ENCODE results near the gene DPYSL5. TPM values are rescaled to one million over a fixed set of nuclear protein-coding genes. Genes with fewer than 3 reads are reported as not detected.

DPYSL5 gene
- total and polyA plus RNA-seq, 3 donors from 2014 or later, result 2.8 to 22.3 (median 5.5) TPM

DNA sequence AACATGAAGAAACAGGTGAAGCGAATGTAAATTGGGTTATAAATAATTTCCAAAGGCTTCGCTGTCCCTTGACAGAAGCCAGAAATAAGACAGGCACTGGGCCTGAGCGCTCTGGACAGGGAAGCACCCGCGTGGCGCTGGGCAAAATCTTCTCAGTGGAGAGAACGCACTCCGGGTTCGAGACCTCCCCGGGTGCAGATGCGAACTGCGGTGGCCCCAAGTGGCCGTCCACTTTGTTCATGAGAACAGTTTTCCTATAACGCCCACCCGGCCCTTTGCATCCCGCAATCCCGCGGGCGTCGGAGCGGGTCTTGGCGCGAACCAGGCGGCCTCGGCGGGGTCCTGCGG is 651 bp upstream of the DPYSL5 start:
- Histone ChIP-seq H3K27me3 (no peaks in the 10 kb centered on the region), H3K9me3 (no peaks in the 10 kb centered on the region), H3K27ac (no peak overlapping the region), H3K4me3 (peak overlapping the region; percentile 22 to 44), H3K36me3 (ENCODE audit: low read depth, missing control alignments) (no peaks in the 10 kb centered on the region), H3K4me1 (peaks cover 12% of the 10 kb centered on the region)
- 6 to 9% methylated on average over 13 to 27 of the region's 27 CpGs for WGBS, 2 donors
- intact Hi-C loops (cut with DNase I; ENCODE audit: low total_unique reads), result loop anchor here (5.0 kb wide), 1 partner anchor 95 kb away; no protein-coding TSS in a partner anchor
- DNase-seq, result no peak
- TF ChIP-seq, protein P1, sequence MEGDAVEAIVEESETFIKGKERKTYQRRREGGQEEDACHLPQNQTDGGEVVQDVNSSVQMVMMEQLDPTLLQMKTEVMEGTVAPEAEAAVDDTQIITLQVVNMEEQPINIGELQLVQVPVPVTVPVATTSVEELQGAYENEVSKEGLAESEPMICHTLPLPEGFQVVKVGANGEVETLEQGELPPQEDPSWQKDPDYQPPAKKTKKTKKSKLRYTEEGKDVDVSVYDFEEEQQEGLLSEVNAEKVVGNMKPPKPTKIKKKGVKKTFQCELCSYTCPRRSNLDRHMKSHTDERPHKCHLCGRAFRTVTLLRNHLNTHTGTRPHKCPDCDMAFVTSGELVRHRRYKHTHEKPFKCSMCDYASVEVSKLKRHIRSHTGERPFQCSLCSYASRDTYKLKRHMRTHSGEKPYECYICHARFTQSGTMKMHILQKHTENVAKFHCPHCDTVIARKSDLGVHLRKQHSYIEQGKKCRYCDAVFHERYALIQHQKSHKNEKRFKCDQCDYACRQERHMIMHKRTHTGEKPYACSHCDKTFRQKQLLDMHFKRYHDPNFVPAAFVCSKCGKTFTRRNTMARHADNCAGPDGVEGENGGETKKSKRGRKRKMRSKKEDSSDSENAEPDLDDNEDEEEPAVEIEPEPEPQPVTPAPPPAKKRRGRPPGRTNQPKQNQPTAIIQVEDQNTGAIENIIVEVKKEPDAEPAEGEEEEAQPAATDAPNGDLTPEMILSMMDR (IDR thresholded peaks at IDR 0.05), result no peak
- TF ChIP-seq POLR2A (IDR thresholded peaks at IDR 0.05), result no peak

DNA sequence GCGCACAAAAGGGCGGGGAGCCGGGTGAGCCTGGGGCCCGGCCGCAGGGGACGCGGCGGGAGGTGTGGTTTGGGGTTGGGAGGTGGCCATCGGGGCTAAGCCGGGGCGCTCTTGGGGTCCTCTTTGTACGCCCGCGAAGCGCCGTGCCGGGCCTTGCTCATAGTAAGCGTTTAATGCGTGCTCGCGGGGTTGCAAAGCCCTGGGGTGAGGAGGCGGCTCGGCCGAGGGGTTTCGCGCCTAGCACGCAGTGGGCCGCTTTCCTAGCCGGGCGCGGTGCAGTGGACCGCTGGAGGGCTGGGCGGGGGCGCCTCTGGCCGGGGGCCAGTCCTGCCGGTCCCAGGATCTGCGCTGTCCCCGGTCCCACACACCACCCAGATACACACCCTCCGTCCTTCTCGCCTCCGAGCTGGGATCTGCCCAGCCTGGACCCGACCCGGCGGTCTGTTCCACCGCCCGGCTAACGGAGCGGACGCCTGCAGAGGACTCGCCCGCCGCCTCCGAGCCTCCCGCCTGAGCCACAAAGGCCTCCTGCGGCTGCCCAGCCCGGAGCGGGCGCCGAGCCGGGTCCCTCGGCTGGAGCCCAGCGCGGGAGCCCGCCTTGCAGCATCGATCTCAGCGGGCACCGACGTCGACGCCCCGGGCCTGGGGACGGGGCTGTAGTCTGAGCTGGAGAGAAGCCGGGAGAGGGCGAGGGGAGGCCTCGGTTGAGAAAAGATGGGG is 564 bp downstream of the DPYSL5 start:
- Histone ChIP-seq H3K27me3 (no peaks in the 10 kb centered on the region), H3K27ac (no peak overlapping the region), H3K4me3 (peak overlapping the region; percentile 22 to 44), H3K9me3 (no peaks in the 10 kb centered on the region), H3K36me3 (ENCODE audit: low read depth, missing control alignments) (no peaks in the 10 kb centered on the region), H3K4me1 (peaks cover 12% of the 10 kb centered on the region)
- no peak for TF ChIP-seq POLR2A (IDR thresholded peaks at IDR 0.05)
- TF ChIP-seq, protein P1 (IDR thresholded peaks at IDR 0.05), result no peak
- DNase-seq, result no peak
- intact Hi-C loops (cut with DNase I; ENCODE audit: low total_unique reads), result loop anchor here (5.0 kb wide), 1 partner anchor 94 kb away; no protein-coding TSS in a partner anchor
- 1 to 3% methylated on average over 21 to 51 of the region's 75 CpGs for WGBS, 2 donors

DNA sequence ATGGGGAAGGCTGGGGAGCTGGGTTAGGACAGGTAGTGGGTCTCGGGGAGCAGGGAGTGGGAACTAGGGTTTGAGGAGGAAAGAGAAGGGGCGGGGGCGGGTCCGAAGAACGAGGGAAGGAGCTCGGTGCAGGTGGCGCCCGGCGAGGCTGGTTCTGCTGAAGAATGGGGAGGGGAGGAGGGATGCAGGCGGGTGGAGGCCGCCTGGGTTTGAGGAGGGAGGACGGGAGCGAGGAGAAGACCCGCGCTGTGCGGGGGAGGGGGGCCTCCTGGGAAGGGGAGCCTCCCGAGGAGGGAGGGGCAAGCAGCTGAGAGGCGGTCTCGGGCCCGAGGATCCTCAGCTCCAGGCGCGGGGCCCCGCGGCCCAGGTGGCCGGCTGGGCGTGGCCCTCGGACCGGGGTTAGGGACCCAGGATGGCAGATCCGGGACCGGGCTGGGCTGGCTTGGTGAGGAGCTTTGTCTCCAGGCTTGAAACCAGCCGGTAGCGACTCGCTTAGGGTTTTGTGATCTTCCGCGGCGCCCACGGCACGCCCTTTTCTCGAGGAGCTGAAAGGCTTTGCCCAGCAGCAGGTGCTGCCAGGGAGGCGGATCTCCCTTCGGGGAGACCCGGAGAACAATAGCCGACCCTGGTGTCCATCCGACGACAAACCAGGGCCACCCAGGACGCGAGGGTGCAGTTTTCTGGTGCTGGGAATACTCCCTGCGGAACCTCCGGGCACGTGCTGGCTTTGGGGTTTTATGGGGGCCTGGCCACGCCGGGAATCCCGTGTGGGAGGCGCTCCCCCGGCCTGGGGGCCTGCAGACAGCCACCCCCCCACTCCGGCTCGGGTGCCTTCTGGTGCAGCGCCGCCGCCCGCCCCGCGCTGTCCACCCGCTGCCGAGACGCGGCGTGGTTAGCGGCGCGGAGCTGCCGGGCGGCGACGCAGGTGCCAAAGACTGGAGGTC is 1.4 kb downstream of the DPYSL5 start:
- Histone ChIP-seq H3K36me3 (ENCODE audit: low read depth, missing control alignments) (no peaks in the 10 kb centered on the region), H3K4me1 (peaks cover 12% of the 10 kb centered on the region), H3K27ac (no peak overlapping the region), H3K4me3 (peak overlapping the region; percentile 22 to 44), H3K27me3 (no peaks in the 10 kb centered on the region), H3K9me3 (no peaks in the 10 kb centered on the region)
- TF ChIP-seq, protein P1 (IDR thresholded peaks at IDR 0.05), result no peak
- no peak for TF ChIP-seq POLR2A (IDR thresholded peaks at IDR 0.05)
- intact Hi-C loops (cut with DNase I; ENCODE audit: low total_unique reads), result loop anchor here (5.0 kb wide), 1 partner anchor 93 kb away; no protein-coding TSS in a partner anchor
- 1 to 2% methylated on average over 12 to 69 of the region's 75 CpGs for WGBS, 2 donors
- DNase-seq, result no peak

DNA sequence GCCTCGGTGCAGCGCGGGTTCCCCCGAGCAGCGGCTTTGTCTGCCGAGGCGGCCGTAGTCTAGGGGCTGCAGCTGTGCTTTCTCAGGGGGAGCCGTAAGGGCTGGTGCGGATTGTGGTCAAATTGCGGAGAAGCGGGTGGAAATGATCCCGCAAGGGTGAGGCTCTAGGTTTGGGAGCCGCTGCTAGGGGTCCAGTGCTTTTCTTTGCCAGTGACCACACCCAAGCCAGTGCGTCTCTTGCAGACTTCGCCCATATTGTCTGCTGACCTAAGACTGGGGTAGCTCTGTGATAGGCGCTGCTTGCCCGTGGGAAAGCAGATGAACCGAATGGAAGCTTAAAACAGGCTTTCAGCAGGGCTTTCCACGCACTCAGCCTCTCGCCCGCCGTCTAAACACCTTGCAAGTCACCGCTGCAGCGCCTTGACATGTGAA is 2.1 kb downstream of the DPYSL5 start:
- no peak overlapping the region for H3K27ac ChIP-seq
- intact Hi-C loops (cut with DNase I; ENCODE audit: low total_unique reads), result loop anchor here (5.0 kb wide), 1 partner anchor 92 kb away; no protein-coding TSS in a partner anchor
- TF ChIP-seq POLR2A (IDR thresholded peaks at IDR 0.05), result no peak
- TF ChIP-seq, protein P1 (IDR thresholded peaks at IDR 0.05), result no peak
- H3K27me3 ChIP-seq, result no peaks in the 10 kb centered on the region
- no peaks in the 10 kb centered on the region for H3K9me3 ChIP-seq
- WGBS, 2 donors, result 34 to 41% methylated on average over 10 to 25 of the region's 25 CpGs
- H3K4me1 ChIP-seq, result peaks cover 12% of the 10 kb centered on the region
- no peaks in the 10 kb centered on the region for H3K36me3 ChIP-seq (ENCODE audit: low read depth, missing control alignments)
- no peak for DNase-seq
- peak overlapping the region; percentile 22 to 44 for H3K4me3 ChIP-seq
